Measurements from ENCODE around the gene EGLN1.
A peak's percentile ranks its signal among the peaks of the same experiment; 100 is the strongest.

The EGLN1 gene

DNA sequence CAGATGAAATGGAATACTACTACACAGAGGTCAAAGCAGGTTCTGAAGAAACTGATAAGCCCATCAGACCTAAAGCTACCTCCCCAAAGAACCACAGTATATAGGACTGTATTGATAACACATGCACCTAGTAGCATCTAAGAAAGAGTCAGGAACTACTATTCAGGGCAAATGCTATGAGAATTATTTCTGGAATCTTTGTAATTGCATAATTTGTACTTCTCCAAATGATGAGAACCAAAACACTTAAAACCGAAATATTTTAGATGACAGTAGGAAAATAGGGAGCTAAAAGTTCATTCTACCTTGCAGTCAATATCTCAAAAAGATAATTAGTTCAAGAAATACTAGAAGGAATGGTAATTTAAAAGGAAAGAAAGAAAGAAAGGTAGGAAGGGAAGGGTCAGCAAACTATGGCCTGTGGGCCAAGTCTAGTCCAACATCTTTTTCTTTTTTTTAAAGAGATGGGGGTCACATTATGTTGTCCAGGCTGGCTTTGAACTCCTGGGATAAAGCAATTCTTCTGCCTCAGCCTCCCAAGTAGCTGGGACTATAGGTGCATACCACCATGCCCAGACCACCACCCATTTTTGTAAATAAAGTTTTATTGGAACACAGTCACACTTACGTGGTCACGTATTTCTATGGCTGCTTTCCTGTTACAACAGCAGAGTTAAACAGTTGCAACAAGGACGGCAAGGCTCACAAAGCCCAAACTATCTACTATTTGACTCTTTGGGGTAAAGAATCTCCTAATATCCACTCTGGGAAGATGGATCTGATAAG, 24.0 kb downstream of the EGLN1 start:
- DNase-seq (ENCODE audit: low read depth, low spot score) = no peak

DNA sequence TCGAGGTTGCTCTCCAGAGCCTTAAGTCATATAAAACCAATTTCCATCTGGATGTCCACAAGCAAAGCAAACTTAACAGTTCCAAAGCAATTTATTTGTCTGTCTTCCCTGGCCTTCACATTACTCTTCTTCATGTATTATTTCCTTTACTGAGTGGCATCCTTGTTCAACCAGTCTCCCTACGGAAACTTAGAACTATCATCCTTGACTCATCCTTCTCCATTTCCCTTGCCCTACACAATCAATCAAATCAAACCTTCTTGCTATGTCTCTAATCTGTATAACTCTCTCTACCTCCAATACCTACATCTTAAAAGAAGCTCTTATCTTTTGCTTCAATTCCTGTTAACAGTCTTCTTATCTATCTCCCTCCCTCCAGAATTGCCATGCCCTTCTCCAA, 25.4 kb downstream of the EGLN1 start:
- no peak for DNase-seq (ENCODE audit: low read depth, low spot score)

DNA sequence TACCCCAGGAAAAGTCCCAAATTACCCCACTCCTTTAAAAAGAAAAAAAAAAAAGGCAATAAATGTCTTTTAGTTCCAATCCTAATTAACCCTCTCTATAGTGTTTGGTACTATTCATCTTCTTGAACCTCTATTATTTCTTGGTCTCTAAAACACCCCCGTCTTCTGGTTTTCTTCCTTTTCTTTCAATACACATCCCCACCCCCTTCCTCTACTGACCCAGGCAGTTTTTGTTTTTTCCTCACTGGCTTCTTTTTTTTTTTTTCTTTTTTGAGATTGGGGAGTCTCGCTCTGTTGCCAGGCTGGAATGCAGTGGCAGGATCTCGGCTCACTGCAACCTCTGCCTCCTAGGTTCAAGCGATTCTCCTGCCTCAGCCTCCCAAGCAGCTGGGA, 26.1 kb downstream of the EGLN1 start:
- peak; percentile 18 for DNase-seq (ENCODE audit: low read depth, low spot score)

DNA sequence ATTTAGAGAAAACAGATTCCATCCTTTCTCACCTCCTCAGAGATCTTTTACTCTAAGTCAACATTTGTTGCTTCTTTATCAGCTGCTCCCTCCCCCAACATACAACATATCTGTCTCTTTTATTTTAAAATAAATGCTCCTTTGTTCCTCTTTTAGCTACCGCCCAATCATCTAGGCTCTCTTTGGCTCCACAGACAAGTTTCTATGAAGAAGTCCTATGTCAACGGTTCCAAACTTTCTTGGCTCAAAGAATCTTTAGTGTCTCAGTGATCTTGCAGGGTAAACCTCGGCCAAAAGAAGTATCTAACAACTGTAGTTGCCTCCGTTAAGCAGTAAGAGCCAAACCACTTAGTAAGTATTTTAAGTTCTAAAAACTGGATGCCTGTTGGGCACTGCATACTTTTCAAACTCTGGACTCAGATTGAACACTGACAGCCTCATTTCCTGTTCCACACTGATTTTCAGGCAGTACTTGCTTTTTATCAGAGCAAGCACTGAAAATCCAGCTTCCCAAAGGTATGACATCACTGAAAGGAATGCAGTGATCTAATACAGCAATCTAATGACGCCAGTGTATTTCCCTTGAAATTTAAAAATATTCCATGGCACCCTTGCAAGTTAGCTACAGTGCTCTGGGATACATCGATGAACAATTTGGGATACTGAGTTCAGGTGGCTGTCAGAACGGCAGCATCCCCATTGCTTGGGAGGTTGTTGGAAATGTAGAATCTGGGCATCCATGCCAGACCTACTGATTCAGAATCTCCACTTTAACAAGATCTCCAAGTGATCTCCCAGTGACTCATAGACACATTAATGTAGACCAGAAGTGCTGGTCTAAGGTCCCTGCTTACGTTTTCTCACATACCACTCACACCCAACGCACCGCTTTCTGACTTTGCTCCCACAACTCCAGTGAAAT, 26.8 kb downstream of the EGLN1 start:
- peak; percentile 65 for DNase-seq (ENCODE audit: low read depth, low spot score)

DNA sequence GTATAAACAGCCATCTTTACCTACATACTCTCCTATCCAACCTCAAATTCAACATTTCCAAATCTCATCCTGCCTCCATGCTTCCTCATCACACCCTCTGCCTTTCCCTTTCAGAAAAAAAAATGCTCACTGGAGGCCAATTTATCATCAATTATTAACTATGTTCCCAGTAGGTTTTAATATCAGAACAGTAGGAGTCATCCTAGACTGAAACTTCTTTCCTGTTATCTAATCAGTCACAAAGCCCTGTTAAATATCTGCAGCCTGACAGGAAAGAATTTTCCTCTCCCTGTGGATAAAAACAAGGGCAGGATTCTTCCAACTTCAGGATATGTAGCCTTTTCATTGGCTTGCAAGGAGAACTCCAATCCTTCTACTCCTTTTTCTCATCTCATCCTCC, 28.4 kb downstream of the EGLN1 start:
- no peak for DNase-seq (ENCODE audit: low read depth, low spot score)

DNA sequence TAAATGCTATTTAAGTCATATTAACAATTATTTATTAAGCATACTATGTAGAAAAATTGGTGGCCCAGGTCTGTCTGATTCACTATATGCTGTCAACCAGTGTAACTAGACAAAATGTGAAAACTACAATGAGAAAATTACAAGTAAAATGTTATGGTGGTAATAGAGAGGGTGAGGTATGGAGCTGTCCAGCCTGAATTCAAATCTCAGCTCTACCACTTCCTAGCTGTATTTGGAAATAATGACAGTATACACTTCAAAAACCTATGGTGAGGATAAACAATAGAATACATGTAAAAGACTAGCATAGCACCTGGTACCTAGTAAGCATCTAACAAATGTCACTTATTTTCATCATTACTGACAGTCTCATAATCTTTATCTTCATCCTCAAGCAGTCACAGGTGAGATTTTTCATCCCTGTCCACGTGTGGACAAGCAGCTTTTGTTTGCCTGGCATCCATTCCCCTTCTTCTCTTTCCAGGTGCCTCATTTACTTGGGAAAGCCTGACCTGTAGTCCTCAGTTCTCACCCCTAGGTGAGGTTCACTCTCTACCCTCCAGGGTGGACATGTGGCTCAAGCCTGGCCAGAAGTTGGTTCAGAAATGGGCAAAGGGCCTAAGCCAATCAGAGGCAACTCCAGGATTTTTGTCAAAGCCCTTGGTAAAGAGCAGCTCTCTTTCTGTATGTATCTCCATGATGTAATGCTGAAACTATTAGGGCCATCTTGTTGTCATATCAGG, 29.5 kb downstream of the EGLN1 start:
- DNase-seq (ENCODE audit: low read depth, low spot score) = no peak

DNA sequence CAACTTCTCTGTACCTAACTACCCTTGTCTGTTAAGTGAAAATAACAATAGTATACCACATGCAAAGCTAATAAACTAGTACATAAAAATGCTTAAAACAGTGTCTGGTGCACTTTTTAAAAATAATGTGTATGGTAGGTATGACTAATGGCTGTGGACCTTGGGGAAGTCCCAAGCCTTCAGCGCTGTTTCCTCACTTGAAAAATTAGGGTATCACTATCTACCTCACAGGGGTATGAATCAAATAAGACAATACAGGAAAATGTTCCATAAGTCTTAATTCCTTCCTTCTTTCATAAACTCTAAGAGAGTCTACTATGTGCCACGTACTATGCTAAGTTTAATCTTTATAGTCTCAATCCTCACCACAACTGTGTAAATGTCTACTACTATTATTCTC, 32.0 kb downstream of the EGLN1 start:
- no peak for DNase-seq (ENCODE audit: low read depth, low spot score)

DNA sequence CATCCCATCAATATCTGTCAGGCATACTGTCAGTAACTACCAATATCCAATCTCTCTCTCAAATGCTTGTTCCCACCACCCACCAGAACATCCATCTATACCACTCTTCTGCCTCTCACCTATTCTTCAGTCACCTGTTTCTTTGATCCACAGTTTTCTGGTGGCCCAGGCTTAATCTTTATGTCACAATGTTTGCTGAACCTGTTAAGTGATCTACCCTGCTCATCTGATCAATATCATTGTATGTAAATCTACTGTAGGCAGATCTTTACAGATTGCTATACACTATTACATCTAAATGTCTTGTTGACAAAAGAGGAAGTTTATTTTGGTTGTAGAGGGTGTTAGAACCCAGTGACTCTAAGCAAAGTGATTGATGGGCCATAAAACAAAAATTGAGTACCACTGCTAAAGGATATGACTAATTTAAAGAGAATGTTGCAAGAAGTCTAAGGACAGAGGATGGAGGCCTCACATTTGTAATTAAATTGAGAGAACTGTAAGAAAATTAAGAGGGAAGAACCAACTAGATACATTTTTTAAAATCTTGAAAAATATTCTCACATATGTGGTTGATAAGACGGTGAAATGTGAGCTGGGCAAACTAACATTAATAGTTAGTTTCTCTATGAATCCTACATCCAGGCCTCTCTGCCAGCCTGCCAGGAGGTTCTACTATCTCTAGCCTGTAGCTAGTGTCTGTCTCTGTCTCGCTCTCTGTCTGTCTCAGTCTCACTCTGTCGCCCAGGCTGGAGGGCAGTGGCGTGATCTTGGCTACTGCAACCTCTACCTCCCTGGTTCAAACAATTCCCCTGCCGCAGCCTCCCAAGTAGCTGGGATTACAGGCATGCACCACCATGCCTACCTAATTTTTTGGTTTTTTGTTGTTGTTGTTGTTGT, 34.1 kb downstream of the EGLN1 start:
- no peak for DNase-seq (ENCODE audit: low read depth, low spot score)

DNA sequence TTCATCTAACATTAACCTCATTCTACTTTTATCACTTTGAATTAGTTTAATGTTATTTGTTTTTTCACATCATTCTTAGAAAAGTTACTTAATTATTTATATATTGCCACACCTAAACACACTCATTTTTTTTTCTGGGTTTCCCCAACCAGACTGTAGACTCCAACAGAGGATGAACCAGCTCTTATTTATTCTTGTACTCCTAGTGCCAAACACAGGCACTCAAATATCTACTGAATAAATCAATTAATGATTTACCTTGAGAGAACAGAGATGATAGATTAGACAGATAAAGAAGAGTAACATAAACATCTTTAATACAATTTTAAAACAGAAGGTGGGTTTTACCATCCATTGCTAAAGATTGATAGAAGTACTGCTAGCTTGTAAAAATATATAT, 35.6 kb downstream of the EGLN1 start:
- DNase-seq (ENCODE audit: low read depth, low spot score) = no peak

DNA sequence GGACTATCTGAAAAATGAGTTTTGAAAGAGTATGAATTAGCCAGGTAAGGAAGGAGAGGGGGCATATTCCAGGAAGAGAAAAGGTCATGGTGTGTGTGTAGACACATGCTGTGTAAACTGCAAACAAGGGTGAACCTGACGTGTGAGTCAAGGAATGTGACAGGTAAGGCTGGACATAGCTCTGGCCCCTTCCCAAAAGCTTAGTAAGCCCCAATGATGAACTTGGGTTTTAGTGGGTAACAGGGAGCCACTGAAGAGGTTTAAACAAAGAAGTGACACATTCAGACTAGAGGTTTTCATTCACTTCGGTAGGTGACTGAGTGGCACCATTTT, 36.7 kb downstream of the EGLN1 start:
- no peak for DNase-seq (ENCODE audit: low read depth, low spot score)

DNA sequence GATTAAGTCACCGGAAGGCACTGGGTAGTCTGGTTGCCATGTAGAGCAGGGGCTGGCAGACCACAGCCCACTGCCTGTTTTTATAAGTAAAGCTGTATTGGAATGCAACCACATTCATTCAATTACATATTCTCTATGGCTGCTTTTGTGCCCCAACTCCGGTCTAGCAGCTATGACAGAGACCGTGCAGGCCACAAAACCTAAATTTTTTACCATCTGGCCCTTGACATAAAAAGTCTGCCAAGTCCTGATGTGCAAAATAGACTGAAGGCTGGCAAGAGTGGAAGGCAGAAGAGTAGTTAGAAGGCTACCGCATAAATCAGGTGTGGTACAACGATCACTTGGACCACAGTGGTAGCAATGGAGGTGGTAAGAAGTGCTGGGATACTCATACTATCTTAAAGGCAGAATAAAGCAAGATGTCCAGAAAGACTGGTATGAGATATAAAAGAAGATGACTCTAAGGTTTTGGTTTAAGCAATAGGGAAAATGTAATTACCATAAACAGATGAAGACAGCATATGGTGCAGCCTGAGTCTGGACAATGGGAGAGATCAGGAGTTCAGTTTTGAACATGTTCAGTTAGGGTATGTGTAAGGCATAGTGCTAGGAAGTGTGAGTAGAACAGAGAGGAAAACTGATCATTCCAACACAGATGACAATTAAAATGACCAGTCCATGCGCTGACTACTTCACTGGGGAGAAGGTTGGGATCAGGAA, 37.2 kb downstream of the EGLN1 start:
- DNase-seq (ENCODE audit: low read depth, low spot score) = no peak

DNA sequence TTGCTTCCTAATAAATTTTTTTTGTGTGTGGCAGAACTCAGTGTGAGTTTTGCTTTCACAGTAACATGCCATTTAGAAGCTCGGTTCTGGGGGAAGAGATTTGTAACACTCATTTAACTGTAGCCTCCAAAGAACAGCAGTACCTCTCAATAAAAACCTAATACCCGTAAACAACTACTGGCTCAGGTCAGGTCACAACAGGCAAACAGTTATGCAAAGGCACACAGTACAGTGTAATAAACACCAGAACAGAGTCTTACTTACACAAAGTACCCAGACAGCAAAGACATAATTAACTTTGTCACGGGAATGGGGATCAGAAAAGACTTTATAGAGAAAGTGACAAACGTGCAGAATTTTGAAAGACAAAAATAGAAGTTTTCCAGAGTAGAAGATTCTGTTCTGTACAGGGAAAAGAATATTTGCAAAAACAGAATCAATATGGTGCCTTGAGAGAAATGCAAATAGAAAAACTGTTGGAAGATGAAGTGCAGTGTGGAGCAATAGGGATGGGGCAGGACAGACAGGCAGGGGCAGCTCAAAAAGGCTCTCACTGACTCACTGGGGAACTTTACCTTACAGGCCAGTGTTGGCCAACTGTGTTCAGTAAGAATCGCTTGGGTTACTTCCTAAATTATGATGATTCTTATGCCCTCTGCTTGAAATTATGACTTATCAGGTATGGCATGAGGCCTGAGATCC, 38.8 kb downstream of the EGLN1 start:
- DNase-seq (ENCODE audit: low read depth, low spot score) = no peak

DNA sequence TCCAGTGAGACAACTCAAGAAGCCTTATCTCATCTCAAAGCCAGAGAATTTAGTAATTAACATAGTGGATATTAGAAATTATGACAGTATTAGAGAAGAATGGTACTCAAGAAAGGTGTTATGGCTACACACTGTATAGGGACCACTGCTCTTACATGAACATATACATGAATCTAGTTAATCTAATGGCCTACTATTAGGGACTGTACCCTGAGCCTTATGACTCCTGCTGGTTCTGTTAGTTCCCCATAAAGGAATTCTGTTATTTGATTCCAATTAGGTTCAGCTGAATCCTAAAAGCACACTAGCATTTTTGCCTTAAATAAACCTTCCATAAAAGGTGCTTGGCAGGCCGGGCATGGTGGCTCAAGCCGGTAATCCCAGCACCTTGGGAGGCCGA, 39.7 kb downstream of the EGLN1 start:
- DNase-seq (ENCODE audit: low read depth, low spot score) = no peak

DNA sequence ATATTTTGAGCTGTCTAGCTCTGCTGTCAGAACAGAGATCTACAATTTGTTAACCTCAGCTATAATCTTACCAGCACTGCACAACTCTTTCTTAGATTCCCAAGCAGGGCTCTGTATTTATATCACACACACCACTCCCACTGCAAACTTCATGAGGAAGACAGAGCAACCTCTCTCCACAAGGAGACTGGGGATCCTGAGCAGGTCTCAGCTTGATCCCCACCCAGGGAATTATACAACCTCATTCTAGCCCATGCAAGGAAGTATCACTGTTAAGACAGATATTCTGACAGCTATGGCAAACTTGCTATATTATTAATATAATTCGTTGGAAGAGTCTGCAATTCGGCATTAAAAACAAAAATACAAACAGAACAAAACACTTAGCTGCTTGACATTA, 40.4 kb downstream of the EGLN1 start:
- DNase-seq (ENCODE audit: low read depth, low spot score) = no peak

DNA sequence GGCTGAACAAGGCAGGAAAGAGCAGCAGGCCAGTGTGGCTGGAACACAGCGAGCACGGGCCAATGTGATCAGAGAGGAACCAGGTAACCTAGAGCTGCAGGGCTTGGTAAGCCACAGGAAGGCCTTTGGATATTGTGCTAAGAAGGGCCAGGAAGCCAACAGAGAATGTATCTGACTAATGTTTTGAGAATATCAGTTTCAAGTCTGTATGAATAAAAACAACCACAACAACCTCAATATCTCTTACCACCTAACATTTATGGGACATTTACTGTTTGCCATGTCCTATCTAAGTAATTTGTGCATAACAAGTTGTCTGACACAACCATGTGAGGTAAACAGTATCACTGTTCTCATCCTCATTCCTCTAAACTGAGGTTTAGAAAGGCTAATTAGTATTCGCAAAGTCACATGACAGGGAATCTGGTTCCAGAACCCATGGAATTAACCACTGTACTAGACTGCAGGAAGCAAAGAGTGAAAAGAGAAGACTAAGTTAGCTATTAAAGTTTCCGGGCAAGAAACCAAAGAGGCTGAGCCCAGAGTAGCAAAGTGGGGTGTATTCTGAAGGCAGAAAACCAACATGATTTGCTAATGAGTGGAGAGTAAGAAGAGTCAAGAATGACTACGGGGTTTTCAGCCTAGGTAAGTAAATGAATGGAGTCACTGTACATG, 45.1 kb downstream of the EGLN1 start:
- DNase-seq (ENCODE audit: low read depth, low spot score) = no peak

DNA sequence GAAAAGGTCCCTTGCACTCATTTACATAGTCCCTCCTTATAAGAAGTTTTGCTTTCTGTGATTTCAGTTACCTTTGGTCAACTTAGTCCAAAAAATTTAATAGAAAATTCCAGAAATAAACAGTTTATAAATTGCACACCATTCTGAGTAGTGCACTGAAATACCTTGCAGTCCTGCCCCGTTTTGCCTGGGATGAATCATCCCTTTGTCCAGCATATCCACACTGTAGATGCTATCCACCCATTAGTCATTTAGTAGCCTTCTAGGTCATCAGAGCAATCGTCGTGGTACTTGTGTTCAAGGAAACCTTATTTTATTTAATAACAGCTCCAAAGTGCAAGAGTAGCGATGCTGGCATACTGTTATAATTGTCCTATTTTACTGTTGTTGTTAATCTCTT, 46.0 kb downstream of the EGLN1 start:
- no peak for DNase-seq (ENCODE audit: low read depth, low spot score)

DNA sequence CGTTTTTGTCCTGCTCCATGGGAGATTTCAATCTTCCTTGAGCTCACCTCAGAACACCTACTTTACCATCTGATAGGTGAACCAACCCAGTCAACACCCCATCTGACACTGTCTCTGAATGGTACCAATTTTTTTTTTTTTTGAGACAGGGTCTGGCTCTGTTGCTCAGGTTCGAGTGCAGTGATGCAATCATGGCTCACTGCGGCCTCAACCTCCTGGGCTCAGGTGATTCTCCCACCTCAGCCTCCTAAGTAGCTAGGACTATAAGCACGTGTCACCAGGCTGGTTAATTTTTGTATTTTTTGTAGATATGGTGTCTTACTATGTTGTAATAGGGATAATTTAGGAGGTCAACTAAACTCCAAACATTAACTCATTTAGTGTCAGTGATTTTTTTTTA, 47.7 kb downstream of the EGLN1 start:
- DNase-seq (ENCODE audit: low read depth, low spot score) = no peak

DNA sequence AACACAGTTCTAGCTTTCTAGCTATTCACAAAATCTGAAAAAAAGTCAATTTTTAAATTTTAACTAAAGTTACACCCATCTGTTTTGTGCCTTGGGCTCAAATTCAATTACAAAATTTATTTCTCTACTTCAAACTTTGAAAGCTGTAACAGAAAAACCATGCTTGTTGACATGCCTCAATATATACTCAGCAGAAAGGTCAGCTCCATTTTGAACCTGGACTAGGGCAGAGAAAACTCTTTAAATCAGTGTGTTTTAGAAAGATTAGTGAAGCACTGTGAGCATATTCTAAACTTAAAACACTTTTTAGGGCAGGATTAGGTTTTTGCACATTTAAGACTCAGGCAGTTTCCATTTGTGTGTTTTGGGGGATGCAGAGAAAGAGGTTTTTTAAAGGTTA, 49.6 kb downstream of the EGLN1 start:
- DNase-seq (ENCODE audit: low read depth, low spot score) = no peak

DNA sequence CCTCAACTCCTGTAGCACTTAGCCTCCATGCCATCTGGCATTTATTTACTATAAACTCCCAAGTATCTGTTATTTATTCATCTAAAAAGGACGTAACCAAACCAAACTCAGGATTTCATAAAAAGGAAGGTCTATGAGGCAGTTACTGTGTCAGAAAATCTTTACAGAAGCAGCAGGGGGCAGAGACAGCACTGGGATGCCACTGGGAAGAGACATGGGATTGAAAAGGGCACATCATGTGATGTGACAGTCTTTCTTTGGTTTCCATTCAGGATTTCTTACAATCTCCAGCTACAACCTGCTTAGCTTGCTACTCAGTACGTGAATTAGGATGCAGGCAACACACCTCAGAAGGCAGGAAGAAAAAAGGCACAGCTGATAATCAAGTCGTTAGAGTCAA, 52.8 kb downstream of the EGLN1 start:
- DNase-seq (ENCODE audit: low read depth, low spot score) = no peak

DNA sequence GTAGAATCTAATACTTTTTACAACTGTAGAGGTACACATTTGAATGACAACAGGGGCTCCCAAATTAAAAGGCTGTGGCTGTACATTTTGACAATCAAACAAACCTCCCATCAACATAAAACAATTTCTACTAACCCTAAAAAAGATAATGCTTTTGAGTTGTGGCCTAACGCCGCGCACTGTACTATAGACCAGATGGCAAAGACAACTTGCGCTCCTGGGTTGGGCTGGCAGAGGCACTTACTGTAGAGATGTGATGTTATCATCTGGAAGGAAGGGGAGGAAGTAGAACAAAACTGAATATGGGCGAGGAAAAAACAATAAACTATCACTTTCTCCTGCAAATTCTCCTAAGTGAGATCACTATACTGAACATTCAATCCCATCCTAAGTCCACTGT, 57.9 kb downstream of the EGLN1 start:
- DNase-seq (ENCODE audit: low read depth, low spot score) = no peak

Measured in ELF-1 (cell line).